Melanocyte of skin (primary cell): Measurements from ENCODE around the gene CREB3L2. TPM values are rescaled to one million over a fixed set of nuclear protein-coding genes. Genes with fewer than 3 reads are reported as not detected.

Experiments
- total RNA-seq, 2 donors: library from RNA; depleted of rRNA; stranded (reverse); fragments of >200 nt; gene quantifications; 2 replicates each; pipeline ENCODE4 v1.2.3, GENCODE V29; 2012

The CREB3L2 gene, protein sequence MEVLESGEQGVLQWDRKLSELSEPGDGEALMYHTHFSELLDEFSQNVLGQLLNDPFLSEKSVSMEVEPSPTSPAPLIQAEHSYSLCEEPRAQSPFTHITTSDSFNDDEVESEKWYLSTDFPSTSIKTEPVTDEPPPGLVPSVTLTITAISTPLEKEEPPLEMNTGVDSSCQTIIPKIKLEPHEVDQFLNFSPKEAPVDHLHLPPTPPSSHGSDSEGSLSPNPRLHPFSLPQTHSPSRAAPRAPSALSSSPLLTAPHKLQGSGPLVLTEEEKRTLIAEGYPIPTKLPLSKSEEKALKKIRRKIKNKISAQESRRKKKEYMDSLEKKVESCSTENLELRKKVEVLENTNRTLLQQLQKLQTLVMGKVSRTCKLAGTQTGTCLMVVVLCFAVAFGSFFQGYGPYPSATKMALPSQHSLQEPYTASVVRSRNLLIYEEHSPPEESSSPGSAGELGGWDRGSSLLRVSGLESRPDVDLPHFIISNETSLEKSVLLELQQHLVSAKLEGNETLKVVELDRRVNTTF
- 10 to 100 TPM; 16.9 to 23.6 TPM for total RNA-seq

DNA sequence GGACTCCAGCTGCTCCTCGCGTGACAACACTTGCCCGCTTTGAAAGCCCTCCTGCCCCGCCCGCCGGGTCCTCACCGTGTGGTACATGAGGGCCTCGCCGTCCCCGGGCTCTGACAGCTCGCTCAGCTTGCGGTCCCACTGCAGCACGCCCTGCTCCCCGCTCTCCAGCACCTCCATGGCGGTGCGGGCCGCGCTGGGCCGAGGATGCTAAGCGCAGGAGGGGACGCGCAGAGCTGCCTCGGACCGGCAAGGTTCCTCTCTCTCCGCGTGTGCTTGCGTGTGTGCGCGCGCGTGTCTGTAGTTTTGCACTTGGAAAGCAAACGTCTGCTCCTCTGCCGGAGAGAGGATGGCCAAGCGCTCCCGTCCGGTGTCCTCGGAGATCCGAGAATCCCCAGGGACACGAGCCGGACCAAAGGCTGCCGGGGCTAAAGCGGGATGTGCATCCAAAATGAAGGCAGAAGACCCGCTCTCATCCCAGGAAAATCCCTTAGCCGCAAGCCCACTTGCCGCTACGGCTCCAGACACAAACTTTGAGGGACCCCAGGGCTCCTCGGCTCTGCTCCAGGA is at the start of gene CREB3L2:
TSS of gene CREB3L2 (minus strand) at position 558 of the 567 bp plus-strand sequence. CDS start at position 177, 381 bp downstream.

GRCh38 chr7:137846827-137847567 is 154.9 kb downstream of the CREB3L2 start, which contains the start of gene DGKI:
Gene DGKI, minus strand, starts transcription at chr7:137846974.

Other genes with a start within 250 kb of the CREB3L2 start
- under 1 TPM; 0.33 to 0.34 TPM for gene DGKI, start 155.1 kb downstream of the CREB3L2 start, total RNA-seq
- gene AKR1D1, start 74.4 kb upstream of the CREB3L2 start, total RNA-seq, result not detected